Measurements from ENCODE around the gene PLA2G5. TPM values are rescaled to one million over a fixed set of nuclear protein-coding genes. Genes with fewer than 3 reads are reported as not detected.

The PLA2G5 gene
- total and polyA plus RNA-seq, 2 of the 13 experiments (the other 11 are each of a cell fraction or from before 2014, with no cell fraction given), result not detected

- WGBS (ENCODE audit: low lambda C conversion rate), result 16% methylated on average over 7 of the region's 7 CpGs
- H3K9me3 ChIP-seq (ENCODE audit: low read length), result no peaks in the 10 kb centered on the region
- peaks cover 0 to 38% of the 10 kb centered on the region in 2 experiments; a peak in 2 of 5 replicates for H3K27me3 ChIP-seq (ENCODE audit: control insufficient read depth in 1 of 2, insufficient read depth in 2 of 2, low read length in 2 of 2)
- no TSS peak for BruUV-seq (replicated peaks)
- no peaks in the 10 kb centered on the region for H4K20me1 ChIP-seq (ENCODE audit: insufficient read depth, low read length)
- H3K4me1 ChIP-seq (ENCODE audit: insufficient read depth, low read length), result no peaks in the 10 kb centered on the region
- ATAC-seq (no peak), DNase-seq (ENCODE audit: low spot score) (no peak), FAIRE-seq (no peak)
- intact Hi-C loops (cut with micrococcal nuclease; ENCODE audit: unreplicated experiment) (no loop called here), in situ Hi-C loops (cut with HindIII; ENCODE audit: extremely low pct_ligation_motif_present, low pct_unique_long_range_greater_than_20kb) (no loop called here)
- ChIA-PET POLR2A (no interaction called here), CTCF (ENCODE audit: low intra/inter-chr PET ratio, low total read pairs) (no interaction called here)
- no peaks in the 10 kb centered on the region for H3K79me2 ChIP-seq (ENCODE audit: insufficient read depth, low read length)
- no peak overlapping the region for H2AFZ ChIP-seq (ENCODE audit: low read length)
- no peak overlapping the region for H3K4me3 ChIP-seq (replicated peaks in 1 of 3; ENCODE audit: insufficient read depth in 1 of 3, low read depth in 2 of 3, low read length in 3 of 3)
- no peaks in the 10 kb centered on the region for H3K36me3 ChIP-seq (replicated peaks in 1 of 2; ENCODE audit: control insufficient read depth in 1 of 2, insufficient read depth in 2 of 2, low read length in 2 of 2)
- TF ChIP-seq ZBTB7B (CRISPR knock-in tag; IDR thresholded peaks at IDR 0.05), result no peak
- TF ChIP-seq CERS6 (CRISPR knock-in tag; IDR thresholded peaks at IDR 0.05), result no peak
- TF ChIP-seq ZSCAN25 (CRISPR knock-in tag; IDR thresholded peaks at IDR 0.05), result no peak
- TF ChIP-seq NBN (conservative IDR thresholded peaks at IDR 0.05), result no peak
- TF ChIP-seq ZNF747 (CRISPR knock-in tag; IDR thresholded peaks at IDR 0.05; ENCODE audit: borderline replicate concordance), result no peak
- TF ChIP-seq DPF2 (CRISPR knock-in tag; IDR thresholded peaks at IDR 0.05; ENCODE audit: borderline replicate concordance, low read depth), result no peak
- no peak for TF ChIP-seq ZNF335 (CRISPR knock-in tag; IDR thresholded peaks at IDR 0.05)
- H3K27ac ChIP-seq (ENCODE audit: extremely low read length, insufficient read depth, low read length), result no peak overlapping the region
- no peak overlapping the region for H3K4me2 ChIP-seq (ENCODE audit: low read depth, low read length)
- H3K9ac ChIP-seq (ENCODE audit: insufficient read depth, low read depth, low read length), result no peak overlapping the region
Measured at GRCh38 chr1:20072771-20073170, 2.8 kb downstream of the PLA2G5 start.

- ChIA-PET POLR2A (no interaction called here), CTCF (ENCODE audit: low intra/inter-chr PET ratio, low total read pairs) (no interaction called here)
- no peak overlapping the region for H3K4me3 ChIP-seq (replicated peaks in 1 of 3; ENCODE audit: insufficient read depth in 1 of 3, low read depth in 2 of 3, low read length in 3 of 3)
- H3K27ac ChIP-seq (ENCODE audit: extremely low read length, insufficient read depth, low read length), result no peak overlapping the region
- H3K27me3 ChIP-seq (ENCODE audit: control insufficient read depth in 1 of 2, insufficient read depth in 2 of 2, low read length in 2 of 2), result peaks cover 0 to 38% of the 10 kb centered on the region in 2 experiments; a peak in 2 of 5 replicates
- H3K36me3 ChIP-seq (replicated peaks in 1 of 2; ENCODE audit: control insufficient read depth in 1 of 2, insufficient read depth in 2 of 2, low read length in 2 of 2), result no peaks in the 10 kb centered on the region
- no TSS peak for BruUV-seq (replicated peaks)
- ATAC-seq (no peak), FAIRE-seq (no peak), DNase-seq (ENCODE audit: low spot score) (no peak)
- H2AFZ ChIP-seq (ENCODE audit: low read length), result no peak overlapping the region
- intact Hi-C loops (cut with micrococcal nuclease; ENCODE audit: unreplicated experiment), result no loop called here
- in situ Hi-C loops (cut with HindIII; ENCODE audit: extremely low pct_ligation_motif_present, low pct_unique_long_range_greater_than_20kb), result no loop called here
- H3K79me2 ChIP-seq (ENCODE audit: insufficient read depth, low read length), result no peaks in the 10 kb centered on the region
- no peak overlapping the region for H3K9ac ChIP-seq (ENCODE audit: insufficient read depth, low read depth, low read length)
- H4K20me1 ChIP-seq (ENCODE audit: insufficient read depth, low read length), result no peaks in the 10 kb centered on the region
- H3K4me1 ChIP-seq (ENCODE audit: insufficient read depth, low read length), result no peaks in the 10 kb centered on the region
- 79% methylated on average over 2 of the region's 2 CpGs for WGBS (ENCODE audit: low lambda C conversion rate)
- no peaks in the 10 kb centered on the region for H3K9me3 ChIP-seq (ENCODE audit: low read length)
- H3K4me2 ChIP-seq (ENCODE audit: low read depth, low read length), result no peak overlapping the region
- TF ChIP-seq ZBTB25 (CRISPR knock-in tag; IDR thresholded peaks at IDR 0.05) (no peak), ZNF609 (CRISPR knock-in tag; IDR thresholded peaks at IDR 0.05; ENCODE audit: borderline replicate concordance) (no peak), ZNF652 (CRISPR knock-in tag; IDR thresholded peaks at IDR 0.05; ENCODE audit: borderline replicate concordance, low read depth) (no peak)
Measured at GRCh38 chr1:20073256-20073655, 3.3 kb downstream of the PLA2G5 start.
